ENCODE measurements around the gene CDC6. TPM values are rescaled to one million over a fixed set of nuclear protein-coding genes. Genes with fewer than 3 reads are reported as not detected.

The CDC6 gene, protein sequence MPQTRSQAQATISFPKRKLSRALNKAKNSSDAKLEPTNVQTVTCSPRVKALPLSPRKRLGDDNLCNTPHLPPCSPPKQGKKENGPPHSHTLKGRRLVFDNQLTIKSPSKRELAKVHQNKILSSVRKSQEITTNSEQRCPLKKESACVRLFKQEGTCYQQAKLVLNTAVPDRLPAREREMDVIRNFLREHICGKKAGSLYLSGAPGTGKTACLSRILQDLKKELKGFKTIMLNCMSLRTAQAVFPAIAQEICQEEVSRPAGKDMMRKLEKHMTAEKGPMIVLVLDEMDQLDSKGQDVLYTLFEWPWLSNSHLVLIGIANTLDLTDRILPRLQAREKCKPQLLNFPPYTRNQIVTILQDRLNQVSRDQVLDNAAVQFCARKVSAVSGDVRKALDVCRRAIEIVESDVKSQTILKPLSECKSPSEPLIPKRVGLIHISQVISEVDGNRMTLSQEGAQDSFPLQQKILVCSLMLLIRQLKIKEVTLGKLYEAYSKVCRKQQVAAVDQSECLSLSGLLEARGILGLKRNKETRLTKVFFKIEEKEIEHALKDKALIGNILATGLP
- 4.8 TPM for total RNA-seq

DNA sequence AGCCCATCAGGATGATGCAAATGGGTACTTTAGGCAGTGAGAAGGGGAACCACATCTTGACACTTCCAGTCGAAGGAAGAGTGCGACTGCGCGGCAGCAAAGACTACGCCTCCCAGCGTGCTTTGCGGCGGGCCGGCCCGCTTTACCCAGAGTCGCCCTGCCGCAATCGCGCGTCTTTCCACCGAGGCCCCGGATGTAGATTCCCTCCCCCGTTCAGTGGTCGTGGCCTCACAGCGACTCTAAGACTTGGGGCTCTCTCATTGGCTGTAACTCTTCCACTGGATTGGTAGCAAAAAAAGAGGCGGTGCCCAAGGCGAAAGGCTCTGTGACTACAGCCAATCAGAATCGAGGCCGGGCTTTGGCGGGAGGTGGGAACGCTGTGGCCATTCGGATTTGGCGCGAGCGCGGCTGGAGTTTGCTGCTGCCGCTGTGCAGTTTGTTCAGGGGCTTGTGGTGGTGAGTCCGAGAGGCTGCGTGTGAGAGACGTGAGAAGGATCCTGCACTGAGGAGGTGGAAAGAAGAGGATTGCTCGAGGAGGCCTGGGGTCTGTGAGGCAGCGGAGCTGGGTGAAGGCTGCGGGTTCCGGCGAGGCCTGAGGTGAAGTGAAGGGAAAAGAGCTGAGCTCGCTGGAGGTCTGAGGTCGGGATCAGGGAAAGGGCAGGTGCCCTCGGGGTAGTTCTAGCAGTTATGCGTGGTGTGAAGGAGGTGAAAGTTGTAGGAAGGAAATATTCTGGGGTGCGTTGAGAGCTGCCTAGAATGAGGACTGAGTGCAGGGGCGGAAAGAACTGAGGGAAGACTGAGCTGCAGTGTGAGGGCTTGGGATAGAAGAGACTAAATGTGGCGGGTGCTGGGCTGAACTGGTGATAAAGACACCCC, at the start of gene CDC6:
Gene CDC6, plus strand, starts transcription at position 386 of the 876 bp plus-strand sequence. CDS start 1,542 bp downstream, outside the sequence.

DNA sequence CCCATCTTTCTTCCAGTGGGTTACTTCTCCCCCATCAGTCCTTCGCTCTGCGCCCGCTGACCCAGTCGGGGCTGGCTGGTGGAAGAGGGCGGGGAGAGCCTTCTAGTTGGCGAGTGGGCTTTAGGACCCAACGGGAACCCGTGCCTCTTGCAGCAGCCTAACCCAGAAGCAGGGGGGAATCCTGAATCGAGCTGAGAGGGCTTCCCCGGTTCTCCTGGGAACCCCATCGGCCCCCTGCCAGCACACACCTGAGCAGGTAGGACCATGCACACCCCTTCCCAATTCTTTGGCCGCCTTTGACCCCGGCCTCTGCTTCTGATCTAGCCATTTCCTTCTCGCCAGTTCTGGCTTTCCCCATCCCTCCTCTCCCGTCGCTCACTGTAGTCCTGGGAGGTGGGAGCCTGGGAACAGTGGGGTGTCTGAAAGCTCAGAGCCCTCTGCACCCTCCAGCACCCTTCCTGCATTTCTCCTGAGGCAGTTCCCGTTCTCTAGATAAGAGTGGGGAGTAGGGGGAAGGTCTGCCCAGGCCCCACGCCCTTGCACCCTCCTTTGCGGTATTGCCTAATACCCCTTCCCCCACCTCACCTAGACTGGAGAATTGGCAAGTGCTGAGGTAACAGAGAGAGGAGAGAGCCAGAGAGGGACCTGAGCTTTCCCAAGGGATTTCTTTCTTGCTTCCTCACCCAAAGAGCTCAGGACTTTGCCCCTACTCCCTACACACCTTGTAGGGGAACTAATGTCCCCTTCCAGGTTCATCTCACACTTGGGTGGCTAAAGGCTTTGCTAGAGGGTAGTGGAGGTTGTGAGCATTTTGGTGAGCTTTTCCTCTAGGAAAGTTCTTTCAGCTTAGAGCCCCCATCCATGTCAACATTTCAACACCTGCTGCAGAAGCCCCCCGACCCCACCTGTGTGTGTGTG, 21.6 kb downstream of the CDC6 start, which contains the start of gene RARA:
Gene RARA, plus strand, starts transcription at position 150 of the 918 bp plus-strand sequence. CDS start 22,039 bp downstream, outside the sequence.

Other genes with a start within 250 kb of the CDC6 start
- gene MED24, start 233.5 kb upstream of the CDC6 start, total RNA-seq = 89.7 TPM
- 90.7 TPM for gene THRA, start 224.9 kb upstream of the CDC6 start, total RNA-seq
- 1.6 TPM for gene NR1D1, start 187.3 kb upstream of the CDC6 start, total RNA-seq
- 120 TPM for gene MSL1, start 165.9 kb upstream of the CDC6 start, total RNA-seq
- gene CASC3, start 147.3 kb upstream of the CDC6 start, total RNA-seq = 54.2 TPM
- 23.8 TPM for gene RAPGEFL1, start 110.4 kb upstream of the CDC6 start, total RNA-seq
- 8.8 TPM for gene WIPF2, start 68.6 kb upstream of the CDC6 start, total RNA-seq
- 8.5 TPM for gene RARA, start 21.3 kb downstream of the CDC6 start, total RNA-seq
- not detected for gene GJD3, start 76.9 kb downstream of the CDC6 start, total RNA-seq
- gene TOP2A, start 130.0 kb downstream of the CDC6 start, total RNA-seq = 38.5 TPM
- 13.8 TPM for gene IGFBP4, start 155.6 kb downstream of the CDC6 start, total RNA-seq
- gene TNS4, start 213.7 kb downstream of the CDC6 start, total RNA-seq = not detected

Measured in diencephalon (tissue), 1 donor.